PFSK-1 (cell line): Measurements from ENCODE around the gene TTLL11.

ENCODE experiments used
- POLR2AphosphoS5 ChIP-seq: IDR thresholded peaks from 2 replicates; pipeline ENCODE4 v1.6.1; 2012; ENCODE audit warnings: low read depth, mild to moderate bottlenecking, control low read depth, low read length, moderate library complexity
- SIN3A ChIP-seq: IDR thresholded peaks from 2 replicates; pipeline ENCODE4 v1.6.1; 2012; ENCODE audit warnings: mild to moderate bottlenecking, low read length, moderate library complexity, borderline replicate concordance; ENCODE audit not compliant: insufficient read depth
- TAF1 ChIP-seq: IDR thresholded peaks from 2 replicates; pipeline ENCODE4 v1.6.1; 2012; ENCODE audit warnings: low read length, control low read depth, borderline replicate concordance; ENCODE audit not compliant: insufficient read depth

- no peak for TF ChIP-seq TAF1
- TF ChIP-seq SIN3A = no peak
- TF ChIP-seq POLR2AphosphoS5 = no peak
Measured at GRCh38 chr9:121897140-121897539, 196.0 kb downstream of the TTLL11 start.
